ENCODE data around the gene WBP1L.
A peak's percentile ranks its signal among the peaks of the same experiment; 100 is the strongest.

Gene WBP1L

DNA sequence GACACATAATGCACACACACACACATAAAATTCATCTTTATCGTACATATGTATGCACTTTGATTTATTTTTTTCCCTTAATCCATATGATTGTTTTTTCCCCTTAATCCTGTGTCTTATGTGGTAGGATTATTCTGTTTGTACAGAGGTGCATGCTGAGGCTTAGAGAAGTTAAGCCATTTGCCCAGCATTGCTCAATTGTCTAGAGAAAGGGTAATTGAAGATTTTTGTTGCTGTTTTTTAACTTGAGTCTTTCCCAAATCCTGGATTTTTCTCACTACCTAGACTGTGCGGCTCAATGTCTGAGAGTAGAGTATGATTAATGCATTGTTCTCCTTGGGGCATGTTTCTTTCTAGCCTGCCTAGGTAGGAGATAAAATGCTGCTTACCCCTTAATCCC lies 35.0 kb downstream of the WBP1L start:
- no peak for DNase-seq (ENCODE audit: low read depth in 2 of 2)

DNA sequence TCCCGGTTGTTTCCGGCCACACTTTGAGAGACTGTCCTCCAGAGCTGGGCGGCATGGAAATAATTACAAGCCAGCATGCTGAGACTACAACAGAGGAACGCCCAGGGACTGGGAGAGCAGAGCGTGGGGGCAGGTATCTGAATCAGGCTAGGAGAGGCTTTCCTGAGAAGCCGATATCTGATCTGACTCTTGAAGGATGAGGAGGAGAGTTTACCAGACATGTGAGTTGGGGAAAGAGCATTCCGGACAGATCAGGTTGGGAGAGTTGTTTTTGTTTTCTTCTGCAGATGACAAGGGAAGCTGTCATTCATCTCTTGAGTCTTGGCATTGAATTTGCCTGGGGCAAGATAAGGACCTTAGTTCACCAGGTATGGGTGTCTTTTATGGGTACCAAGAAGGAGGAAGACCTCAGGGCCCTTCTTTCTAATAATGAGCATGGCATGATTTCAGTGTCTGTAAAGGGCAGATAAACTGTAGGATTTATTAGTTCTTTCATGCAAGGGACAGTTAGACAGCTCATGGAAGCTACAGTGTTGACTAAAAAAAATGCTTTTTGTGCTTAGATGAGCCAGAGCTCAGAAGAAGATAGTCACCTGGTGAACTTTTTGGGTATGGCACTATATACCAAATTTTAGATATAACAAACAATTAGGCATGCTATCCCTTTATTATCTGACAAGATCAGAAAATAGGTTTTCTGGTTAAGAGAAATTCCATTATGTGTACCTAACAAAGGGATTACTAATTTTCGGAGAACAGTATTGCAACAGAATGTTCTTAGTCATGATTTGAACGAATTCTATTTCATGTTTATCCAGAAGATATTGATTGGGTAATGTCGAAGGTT lies 36.2 kb downstream of the WBP1L start:
- no peak for DNase-seq (ENCODE audit: low read depth in 2 of 2)

DNA sequence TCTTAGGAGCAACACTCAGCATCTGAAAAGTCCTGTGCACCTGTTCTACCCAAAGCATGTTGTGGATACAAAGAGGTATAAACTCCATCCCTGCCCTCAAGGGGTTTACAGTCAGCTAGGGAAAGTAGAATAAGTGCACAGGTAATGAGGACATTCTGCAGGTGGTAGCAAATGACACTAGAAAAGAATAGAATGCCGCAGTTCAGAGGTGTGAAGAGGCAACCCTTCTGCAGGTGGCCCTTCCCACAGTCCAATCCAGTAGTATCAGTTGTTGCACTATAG lies 36.7 kb downstream of the WBP1L start:
- no peak for DNase-seq (ENCODE audit: low read depth in 2 of 2)

DNA sequence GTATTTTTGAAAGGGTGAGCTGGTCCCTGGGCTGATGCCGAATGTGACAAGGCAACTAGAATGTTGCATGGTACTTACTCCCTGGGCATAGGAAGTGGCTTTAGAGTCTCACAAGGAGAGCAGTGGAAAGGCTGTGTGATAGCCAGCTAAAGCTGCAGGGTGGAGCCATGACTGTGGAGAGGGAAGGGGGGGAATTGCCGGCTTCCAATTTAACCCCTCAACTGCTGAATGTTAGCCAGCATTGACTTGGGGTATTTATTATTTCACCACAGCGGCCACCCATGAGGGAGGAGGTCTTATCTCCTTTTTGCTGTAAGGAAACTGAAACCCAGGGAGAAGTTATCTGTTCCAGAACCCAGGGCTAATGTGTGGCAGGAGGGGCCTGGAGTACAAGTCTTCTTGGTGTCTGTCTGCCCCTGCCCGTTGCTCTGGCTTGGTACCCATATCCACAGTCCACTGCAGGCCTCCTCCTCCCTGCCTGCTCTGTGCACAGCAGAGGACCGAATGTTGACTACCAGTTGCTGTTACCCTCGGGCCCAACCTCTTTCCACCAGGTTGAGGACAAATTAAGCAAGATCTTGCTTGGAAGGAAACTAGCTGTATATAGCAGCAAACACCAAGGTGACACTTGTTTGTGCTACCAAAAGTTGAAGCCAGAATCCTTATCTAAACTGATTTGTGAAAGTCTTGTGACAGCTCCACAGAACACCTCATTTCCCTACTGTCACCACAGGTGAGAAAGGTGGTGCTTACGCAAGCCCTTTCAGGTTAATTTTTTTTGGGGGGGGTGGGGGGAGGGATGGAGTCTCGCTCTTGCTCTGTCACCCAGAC lies 37.6 kb downstream of the WBP1L start:
- DNase-seq (ENCODE audit: low read depth in 2 of 2), result no peak

DNA sequence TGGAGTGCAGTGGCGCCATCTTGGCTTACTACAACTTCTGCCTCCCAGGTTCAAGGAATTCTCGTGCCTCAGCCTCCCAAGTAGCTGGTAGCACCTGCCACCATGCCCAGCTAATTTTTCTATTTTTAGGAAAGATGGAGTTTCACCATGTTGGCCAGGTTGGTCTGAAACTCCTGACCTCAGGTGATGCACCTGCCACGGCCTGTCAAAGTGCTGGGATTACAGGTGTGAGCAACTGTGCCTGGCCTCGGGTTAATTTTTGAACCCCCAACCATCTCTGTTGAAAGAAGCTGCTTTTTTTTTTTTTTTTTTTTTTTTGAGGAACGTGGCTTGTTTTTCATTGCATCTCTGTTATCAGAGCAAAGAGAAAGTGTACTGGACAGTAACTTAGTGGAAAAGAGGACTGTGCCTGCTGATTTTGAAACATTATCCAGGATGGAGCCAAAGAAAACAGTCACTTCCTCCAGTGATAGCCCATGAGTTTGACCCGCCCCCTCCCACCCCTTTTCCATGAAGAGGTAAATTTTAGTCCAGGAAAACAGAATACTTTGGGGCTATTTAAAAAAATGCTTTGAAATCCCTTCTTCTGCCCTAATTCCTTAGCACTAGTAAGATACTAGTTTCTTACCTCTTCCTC lies 38.3 kb downstream of the WBP1L start:
- DNase-seq (ENCODE audit: low read depth in 2 of 2), result no peak

DNA sequence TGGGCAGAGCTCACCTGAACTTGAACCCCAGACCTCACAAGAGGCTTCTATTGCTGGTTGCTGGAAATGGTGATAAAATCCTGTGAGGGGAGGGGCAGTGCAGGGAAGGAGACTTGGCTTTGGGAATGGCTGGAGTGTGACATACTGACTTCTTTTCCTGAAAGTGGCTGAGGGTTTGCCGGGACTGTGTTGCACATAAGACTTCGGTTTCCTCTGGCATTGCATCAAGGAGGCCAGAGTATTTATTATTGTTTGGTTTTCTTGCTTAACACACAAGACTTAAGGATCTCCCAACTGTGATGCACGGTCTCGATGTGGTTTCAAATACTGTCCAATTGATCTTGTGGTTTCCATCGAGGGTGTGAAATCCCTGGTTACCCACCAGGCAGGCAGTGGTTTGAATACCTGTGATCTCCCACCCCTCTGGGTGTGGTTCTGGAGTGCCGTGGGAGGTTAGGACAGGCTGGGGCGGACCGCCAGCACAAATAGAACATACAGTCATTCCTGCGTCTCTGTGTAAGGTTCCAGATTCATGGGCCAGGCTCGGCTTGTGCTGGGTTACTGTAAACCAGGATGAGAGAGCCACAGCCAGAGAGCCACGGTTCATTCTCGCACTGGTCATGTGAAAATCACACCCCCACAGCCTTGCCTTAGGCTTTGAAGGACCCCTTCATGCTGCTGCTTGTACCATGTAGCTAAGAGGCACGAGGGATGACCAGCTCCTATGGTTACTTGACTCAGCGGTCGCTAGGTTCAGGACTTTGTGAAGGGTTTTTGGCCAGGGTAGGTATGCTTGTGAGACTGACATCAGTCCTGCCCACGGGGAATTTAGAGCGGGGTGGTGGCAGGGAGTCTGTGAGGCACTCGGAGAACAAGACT lies 39.2 kb downstream of the WBP1L start:
- DNase-seq (ENCODE audit: low read depth in 2 of 2), result no peak

DNA sequence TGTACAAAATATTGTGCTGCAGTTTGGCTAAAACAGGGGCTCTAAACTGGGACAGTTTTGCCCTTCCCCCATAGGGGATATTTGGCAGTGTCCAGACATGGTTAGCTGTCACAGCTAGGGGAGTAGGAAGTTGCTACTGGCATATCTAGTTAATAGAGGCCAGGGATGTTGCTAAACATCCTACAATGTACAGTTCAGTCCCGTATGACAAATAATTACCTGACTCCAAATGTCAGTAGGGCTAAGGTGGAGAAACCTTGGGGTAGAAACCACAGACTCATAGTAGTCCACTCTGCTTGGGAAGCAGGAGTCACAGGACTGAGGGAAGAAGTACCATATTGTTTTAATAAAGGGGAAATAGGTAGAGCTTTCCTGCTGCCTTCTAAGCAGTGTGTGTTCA lies 39.8 kb downstream of the WBP1L start:
- no peak for DNase-seq (ENCODE audit: low read depth in 2 of 2)

DNA sequence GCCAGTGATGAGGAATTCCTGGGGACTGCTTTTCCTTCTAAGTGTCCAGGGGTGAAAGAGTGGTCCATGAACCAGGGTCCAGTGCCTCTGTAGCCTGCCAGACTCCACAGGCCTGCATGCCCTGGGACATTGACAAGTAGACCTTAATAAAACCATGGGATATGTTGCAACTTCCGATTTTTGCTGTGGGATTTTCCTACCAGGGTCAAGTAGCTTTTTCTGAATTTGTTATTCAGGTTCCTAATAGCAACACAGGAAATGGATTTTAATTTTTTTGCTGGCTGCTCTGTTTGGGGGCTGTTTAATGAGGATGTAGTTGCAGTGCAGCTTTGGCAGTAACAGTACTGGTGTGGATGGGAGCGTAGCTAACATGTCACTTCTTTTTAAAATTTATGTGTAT lies 42.1 kb downstream of the WBP1L start:
- no peak for DNase-seq (ENCODE audit: low read depth in 2 of 2)

DNA sequence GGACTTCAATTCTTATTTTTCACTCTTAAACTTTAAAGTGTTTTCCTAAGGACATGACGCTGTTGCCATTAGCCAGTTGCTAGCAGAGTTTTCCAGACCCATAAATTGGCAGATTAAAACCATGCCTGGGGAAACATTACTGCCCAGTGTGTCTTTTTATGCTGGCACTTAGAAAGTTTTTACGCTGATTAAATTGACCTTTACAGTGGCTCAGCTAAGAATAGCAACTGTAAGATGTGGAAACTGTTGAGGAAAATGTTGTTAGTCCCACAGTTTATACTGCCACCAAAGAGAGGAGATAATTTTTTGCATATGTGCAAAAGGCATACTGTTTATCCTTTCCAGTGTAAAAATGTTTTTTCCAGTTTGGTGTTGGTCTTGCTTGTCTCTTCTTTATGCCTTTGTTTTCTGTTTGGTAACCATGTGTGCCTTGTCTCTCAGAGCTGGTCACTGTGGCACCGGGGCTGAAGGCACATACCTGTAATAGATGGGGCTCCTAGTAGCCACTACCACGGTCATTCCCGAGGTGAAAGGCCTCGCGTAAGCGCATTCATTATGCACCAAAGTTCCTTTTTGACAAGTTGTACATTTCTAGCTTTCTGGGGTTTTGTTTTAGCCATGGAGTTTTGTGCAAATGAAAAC lies 48.1 kb downstream of the WBP1L start:
- no peak for DNase-seq (ENCODE audit: low read depth in 2 of 2)

DNA sequence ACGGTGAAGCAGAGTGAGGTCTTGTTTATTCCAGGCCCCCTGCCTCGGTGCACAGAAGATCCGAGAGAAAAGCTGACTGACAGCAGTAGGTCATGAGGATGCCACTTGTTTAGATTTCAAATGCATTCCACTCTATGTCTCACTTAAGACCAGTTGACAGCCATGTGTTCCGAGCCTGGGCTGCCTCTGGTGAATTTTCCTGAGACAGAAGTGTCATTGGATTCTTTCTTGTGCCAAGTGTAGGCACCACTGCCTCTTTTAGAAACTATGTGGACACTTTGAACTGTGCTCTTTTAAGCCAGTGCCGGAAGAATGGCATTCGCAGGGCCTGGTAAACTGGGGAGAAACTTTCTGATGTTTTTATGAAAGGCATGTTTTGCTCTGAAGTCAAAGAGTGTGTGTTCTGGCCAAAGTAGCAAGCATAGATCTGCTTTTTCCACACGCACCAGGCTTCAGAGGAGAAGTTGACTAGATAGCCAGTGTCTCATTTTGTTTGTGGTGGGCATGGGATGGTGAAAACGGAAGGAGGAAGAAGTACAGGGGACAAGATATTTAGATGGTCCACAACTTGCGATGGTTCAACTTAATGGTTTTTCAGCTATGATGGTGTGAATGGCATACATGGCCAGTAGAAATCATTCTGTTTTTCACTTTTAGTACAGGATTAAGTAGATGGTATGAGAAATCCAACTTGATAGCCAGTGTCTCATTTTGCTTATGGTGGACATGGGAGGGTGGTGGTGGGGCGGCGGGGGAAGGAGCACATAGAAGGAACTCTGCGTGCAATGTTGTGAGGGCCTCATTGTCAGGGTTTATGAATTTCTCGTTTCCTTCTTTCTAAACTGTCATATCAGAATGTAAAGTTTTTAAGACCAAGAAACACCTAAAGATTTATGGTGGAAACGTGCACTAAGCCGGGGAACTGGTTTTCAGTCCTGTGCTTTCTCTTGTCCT lies 52.0 kb downstream of the WBP1L start:
- no peak for DNase-seq (ENCODE audit: low read depth in 2 of 2)

DNA sequence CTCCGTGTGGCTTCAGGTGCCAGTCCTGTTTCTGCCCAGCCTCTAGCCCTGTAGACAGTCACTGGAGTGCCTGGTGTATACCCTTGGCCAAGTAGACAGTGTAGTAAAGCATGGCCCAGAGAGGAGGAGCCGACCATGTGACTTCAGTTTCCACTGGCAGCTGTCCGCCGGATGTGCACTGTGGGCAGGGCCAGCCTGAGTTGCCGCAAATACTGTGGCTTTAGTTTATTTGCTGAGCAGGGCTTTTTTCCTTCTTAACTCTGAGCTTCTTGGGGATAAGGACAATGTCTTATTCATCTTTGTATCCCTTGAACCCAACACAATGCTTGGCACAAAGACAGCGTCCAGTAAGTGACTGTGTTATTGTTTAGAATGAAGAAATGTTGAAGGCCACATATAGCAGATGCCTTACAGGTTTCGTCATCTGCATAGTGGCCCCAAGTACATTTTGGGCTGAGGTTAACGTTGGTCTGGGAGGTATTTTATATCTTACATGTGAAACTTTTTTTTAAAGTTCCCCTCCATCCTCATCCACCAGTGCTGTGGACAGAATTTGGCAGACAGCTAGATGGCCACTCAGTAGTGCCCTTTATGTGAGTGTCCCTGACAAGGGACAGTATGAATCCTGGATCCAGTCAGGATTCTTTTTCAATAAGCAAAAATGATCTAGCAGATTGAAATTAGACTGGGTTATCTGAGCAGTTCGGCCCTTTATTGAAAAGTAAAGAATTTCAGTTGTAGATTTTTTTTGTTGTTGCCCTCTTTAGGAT lies 52.8 kb downstream of the WBP1L start:
- peak; percentile 30 to 31 for DNase-seq (ENCODE audit: low read depth in 2 of 2)

DNA sequence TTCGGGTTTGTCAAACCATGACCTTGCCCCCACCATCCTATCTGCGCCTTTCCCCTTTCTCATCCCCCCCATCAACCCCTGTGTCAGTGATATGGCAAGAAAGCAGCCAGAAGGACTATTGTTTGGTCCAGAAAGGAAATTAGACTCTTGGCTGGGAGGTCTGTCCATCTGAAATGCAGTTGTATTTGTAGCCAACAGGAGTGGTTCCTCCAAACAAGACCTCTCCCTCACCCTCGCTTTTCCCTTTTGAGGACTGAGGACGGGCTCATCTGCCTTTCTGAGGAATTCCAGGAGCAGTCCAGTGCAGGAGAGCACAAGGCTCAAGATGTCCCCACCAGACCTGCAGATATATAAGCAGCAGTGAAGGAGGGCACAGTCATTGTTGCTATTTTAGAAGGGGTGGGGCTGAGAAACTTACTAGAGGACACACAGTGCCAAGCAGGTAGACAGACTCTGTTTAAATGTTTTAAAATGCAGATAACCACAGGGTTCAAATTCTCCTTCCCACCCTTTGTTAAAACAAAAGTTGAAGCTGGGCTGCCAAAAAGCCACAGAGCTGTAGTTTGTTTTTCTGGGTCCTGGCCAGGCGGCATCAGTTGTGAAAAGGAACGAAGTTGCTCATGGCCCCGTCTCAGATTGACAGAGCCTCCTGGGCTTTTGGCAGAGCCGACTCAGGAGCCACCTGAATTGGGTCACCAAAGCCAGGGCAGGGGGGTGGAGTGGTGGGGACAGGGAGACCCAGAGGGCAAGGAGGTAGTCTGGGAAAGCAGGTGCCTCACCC lies 56.1 kb downstream of the WBP1L start:
- no peak for DNase-seq (ENCODE audit: low read depth in 2 of 2)

DNA sequence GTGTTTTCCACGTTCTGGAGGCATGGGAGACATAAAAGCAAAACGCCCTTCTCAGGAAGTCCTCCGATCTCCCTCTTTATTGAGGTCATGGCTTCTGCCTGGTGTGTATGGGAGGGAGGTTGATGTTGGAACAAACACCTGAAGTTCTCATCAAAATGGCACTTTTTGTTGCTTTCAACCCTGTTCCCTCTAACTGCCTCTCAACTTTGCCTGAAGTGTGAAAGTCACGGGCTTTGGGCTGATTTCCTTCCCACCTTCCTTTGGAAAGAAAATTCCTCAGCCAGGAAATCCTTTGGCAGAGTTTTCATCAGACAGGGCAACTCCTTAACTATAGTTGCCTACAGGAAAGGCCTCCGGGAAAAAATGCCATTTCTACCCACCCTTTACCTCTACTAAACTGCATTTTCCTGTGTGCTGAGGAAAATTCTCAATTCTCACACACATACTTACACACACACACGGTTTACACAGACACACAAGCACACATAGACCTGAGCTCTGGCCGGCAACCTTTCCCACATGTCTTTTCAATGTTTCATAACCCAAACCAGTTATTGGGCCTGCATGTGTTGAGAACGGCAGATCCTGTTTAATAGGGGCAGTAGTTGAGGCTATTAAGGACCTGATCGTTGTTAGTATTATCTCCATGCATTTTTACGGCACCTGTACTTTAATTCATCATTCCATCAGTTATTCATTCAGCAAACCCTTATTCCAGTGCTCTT lies 57.0 kb downstream of the WBP1L start:
- no peak for DNase-seq (ENCODE audit: low read depth in 2 of 2)

DNA sequence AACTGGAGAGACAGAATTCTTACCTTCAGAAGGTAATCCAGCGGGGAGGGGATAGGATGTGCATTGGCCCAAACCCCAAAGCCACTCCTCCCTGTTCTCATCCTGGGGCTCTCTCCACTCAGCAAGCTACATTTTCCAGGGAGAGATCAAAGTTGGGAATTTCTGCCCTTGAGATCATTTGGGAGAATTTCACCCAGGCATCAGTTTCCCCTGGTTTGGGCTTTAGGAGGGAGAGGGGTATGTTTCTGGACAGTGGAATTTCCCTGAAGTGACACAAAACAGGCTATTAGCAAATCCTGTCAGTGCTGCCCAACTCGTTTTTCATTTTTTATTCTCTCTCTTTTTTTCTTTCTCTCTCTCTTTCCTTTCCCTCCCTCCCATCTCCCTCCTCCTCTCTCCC lies 57.7 kb downstream of the WBP1L start:
- DNase-seq (ENCODE audit: low read depth in 2 of 2), result no peak

DNA sequence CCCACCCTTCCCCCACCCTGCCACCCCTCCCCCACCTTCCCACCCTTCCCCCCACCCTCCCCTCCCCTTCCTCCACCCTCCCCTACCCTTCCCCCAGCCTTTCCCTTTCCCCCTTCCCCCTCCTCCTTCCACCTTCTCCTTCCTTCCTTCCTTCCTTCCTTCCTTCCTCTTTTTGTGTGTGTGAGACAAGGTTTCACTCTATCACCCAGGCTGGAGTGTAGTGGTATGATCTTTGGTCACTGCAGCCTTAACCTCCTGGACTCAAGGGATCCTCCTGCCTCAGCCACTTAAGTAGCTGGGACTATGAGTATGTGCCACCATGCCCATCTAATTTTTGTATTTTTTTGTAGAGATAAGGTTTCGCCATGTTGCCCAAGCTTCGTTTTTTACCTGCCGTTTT lies 58.2 kb downstream of the WBP1L start:
- DNase-seq (ENCODE audit: low read depth in 2 of 2), result no peak

DNA sequence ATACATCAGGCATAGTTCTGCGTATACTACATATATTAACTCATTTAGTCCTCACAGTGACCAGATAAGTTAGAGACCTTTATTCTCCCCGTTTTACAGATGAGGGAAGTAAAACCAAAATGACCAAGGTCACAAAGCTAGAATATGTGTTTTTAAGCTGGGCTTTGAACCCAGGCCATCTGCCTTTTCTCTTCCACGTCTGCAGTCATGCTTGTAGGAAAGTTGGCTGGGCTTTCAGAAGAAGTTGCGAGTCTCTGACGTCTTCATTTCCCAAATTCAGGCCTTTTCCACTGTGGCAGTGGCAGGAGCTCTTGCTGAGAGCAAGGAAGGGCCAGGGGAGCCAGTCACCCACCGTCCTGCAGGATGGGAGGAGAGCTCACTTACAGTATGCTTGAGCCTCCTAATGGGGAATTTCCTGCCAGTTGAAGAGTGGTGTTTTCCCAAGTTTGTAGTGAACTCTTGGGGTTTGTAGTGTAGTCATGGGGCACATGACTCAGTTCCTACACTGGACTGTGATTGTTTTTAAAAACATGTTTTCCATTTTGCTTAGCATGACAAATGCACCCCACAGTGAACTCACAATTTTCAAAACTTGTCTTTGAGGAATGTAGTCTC lies 59.3 kb downstream of the WBP1L start:
- DNase-seq (ENCODE audit: low read depth in 2 of 2), result no peak

DNA sequence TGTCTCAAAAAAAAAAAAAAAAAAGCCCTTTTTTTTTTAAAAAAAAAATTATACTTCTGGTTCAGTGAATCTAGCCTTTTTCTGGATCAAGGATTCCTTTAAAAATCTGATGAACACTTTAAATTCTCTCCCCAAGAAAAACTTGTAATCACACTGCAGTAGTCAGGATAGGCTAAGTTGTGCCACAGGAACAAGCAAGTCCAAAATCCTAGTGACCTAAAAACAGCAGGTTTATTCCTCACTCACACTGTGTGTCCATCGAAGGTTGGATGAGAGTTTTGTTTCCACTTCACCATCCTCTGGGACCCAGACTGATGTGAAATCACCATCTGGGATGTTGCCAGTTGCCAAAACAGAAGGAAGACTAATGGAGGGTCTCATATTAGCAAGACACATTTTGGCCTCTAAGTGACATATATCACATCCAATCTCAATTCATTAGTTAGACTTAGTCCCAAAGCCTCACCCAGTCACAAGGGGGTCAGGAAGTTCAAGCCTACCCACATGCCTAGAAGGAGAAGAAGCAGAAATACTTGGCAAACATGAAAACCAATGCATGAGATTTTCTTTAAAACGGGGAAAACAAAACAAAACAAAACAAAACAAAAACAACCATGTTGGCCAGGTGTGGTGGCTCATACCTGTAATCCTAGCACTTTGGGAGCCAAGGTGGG lies 60.8 kb downstream of the WBP1L start:
- DNase-seq (ENCODE audit: low read depth in 2 of 2), result no peak

Measured in activated CD8-positive, alpha-beta memory T cell treated with anti-CD3 and anti-CD28 coated beads for 4 hours (primary cell).